NOMO-1 treated with DMSO at 0.1 percent for 48 hours (cell line): ENCODE results near the gene TPRX2.
"Not testable (repeated sequence)": the region's sequence is repeated elsewhere in the genome, so short reads cannot be mapped to it uniquely, and the experiment has no call there.

Experiments
- DNase-seq: peaks from one replicate; lab custom pipeline; 2025; ENCODE audit not compliant: unreplicated experiment; lab: John Stamatoyannopoulos, UW

Gene TPRX2

DNA sequence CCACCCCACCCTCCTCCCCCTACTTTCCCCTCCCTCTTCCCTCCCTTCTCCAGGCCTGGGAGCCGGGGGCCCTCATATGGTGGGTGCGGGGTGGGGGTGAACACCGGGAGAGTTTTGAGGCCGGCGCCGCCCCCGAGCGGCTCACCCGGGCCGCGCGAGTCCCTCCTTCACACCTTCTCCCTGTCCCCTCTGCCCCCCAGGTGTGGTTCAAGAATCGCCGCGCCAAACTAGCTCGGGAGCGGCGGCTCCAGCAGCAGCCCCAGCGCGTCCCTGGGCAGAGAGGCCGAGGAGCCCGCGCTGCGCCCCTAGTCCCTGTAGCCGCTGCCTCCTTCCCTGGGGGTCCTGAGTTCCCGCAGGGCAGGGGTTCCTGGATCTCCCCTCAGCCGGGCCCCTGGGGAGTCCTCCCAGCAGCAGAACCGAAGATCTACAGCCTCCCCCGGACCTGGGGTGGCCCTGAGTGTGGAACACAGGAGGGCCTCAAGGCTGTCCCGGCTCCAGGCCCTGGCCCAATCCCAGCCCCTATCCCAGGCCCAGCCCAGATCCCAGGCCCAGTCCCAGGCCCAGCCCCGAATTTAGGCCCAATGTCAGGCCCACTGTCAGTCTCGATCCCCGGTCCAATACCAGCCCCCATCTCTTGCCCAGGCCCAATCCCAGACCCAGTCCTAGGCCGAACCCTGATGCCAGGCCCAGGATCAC, 1.7 kb downstream of the TPRX2 start:
- no peak for DNase-seq

DNA sequence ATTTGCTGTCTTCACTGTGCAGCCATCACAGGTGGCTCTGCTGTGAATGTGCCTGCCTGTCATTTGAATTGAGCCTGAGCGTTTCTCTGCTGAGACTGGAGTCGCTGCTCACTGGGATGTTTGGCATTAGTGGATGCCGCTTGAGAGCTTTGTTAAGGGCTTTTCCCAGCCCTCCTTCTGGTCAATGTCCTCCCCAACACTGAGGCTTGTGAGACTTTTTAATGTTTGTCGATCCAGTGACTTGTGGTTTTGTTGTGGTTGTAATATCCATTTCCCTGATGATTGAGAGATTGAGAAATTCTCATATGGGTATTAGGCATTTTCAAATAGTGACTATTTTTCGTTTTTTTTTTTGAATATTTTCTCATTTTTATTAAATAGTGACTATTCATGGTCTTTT, 2.6 kb downstream of the TPRX2 start:
- no peak for DNase-seq

DNA sequence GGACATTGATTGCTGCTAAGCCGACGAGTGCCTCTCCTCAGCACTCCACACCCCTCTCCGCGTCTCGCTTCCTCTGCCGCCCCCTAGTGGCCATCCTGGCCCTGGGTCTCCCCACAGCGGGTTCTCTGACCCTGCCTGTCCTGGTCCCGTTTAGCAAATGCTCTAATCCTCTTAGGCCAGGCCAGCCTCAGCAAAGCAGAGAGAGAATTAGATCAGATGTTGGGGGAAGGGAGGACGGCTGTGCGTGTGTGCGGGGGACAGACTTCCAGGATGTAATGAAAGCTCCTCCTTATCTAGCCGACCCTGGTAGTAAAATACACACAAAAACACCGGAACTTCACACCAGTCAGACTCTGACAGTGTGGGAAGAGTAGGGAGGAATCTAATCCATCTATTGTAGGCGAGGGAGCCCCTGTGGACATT, 4.5 kb downstream of the TPRX2 start:
- peak; percentile 51 for DNase-seq

DNA sequence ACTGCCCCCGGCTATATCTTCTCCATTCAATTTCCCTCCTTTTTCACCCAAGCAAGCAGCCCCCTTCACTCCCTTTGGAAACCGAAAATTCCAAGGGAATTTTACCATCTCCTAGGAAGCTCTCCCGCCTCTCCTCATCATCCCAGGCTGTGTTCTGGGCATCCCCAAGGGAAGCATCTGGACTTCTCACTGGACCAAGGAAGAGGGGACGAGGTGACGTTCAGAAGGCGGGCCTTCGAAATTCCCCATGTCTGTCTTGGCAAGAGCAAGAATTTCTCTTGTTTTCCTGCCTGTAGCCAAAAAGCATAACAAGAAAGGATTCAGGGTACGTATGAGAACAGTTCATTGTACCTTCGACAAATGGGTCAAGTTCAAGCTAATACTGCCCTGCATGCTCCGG, 6.1 kb downstream of the TPRX2 start:
- DNase-seq = no peak

DNA sequence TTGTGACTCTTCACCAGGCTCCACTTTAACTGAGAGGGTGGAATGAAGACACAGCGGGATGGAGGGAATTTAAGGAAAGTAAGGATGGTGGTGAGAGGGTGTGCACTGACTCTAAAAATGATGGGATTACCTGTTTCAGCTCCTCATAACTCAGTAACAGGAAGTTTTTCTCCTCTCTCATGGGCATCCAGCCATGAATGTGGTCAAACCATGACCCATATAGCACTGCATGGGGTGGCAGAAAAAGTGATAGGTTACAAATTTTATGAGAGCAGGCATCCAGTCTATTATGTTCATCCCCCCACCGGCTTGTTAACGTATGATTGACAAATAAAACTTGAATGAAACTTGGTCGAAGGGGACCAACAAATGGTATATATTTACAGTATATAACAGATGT, 19.9 kb downstream of the TPRX2 start:
- DNase-seq = no peak

DNA sequence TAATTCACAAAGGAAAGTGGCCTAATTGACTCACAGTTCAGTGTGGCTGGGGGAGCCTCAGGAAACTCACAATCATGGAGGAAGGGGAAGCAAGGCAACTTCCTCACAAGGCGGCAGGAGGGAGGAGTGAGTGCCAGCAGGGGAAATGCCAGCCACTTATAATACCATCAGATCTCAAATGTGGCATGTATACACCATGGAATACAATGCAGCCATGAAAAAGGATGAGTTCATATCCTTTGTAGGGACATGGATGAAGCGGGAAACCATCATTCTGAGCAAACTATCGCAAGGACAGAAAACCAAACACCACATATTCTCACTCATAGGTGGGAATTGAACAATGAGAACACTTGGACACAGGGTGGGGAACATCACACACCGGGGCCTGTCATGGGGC, 20.4 kb downstream of the TPRX2 start:
- DNase-seq = not testable (repeated sequence)

DNA sequence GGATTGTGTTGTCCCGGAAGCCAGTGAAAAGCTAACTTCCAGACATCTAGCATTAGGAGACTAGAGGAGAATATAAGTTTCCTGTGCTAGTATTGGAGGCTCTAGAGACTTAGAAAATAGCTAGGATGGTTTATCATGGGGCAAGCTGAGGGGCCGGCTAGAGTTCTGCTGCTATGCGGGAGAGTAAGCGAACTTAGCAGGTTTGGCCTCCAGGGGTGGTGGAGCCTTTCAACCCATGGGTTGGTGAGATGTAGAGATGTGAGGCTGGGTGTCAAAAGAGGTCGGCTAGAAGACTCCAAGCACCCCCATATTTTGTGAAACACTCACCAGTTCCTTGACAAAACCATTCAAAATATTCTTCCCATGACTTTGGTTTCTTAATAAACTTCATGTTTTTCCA, 22.7 kb downstream of the TPRX2 start:
- no peak for DNase-seq

DNA sequence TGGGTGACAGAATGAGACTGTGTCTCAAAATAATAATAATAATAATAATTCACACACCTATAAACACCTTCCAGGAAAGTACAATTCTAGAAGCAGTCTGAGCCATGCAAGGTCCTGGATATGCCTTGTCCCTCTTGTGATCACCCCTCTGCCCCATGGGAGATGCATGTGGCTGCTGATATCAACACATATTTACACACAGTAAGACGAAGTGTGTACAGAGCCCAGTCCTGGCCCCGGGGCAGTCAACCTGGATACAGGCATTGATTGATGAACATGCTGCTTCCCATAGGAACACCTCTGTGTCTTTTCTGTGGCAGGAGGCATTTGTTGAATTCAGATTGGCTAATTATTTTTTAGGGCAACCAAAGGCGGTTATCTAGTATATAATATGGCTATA, 23.9 kb downstream of the TPRX2 start:
- DNase-seq = no peak

DNA sequence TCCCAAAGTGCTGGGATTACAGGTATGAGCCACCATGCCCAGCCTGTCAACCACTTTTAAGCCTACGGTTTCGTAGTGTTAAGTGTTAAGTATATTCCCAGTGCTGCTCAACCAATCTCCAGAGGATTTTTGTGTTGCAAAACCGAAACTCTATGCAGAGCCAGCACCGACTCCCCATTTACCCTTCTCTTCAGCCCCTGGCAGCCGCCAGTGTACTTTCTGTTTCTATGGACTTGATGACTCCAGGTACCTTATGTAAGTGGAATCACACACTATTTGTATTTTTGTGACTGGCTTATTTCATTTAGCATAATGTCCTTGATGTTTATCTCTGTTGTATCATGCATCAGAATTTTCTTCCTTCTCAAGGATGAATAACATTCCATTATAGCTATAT, 26.0 kb downstream of the TPRX2 start:
- DNase-seq = no peak

DNA sequence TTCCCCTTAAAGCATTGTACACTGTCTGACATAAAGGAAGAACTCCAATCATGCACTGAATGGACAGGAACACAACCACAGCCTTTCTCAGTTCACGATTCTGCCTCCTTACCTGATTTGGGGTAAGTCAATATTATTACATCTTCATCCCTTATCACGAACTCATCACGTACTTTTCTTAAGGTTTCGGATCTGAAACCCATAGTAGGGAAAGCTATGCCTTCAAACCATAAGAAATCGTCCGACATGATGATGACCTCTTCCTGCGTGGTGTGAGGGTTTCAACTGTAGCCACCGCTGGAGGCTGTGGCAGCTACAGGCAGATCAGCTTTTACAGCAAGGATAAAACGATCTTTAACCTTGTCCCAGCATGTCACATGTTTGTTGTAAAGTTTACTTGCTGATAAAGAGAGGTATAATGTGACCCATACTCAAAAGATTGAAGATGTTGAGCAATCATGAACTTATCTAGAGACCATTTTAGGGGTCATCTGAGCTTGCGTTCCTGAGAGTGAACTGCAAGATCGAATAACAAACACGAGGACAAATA, 27.1 kb downstream of the TPRX2 start, which contains the start of gene SULT2A1:
TSS of gene SULT2A1 (minus strand) at position 306 of the 550 bp plus-strand sequence. CDS start at position 248, 58 bp downstream.
- DNase-seq = no peak

DNA sequence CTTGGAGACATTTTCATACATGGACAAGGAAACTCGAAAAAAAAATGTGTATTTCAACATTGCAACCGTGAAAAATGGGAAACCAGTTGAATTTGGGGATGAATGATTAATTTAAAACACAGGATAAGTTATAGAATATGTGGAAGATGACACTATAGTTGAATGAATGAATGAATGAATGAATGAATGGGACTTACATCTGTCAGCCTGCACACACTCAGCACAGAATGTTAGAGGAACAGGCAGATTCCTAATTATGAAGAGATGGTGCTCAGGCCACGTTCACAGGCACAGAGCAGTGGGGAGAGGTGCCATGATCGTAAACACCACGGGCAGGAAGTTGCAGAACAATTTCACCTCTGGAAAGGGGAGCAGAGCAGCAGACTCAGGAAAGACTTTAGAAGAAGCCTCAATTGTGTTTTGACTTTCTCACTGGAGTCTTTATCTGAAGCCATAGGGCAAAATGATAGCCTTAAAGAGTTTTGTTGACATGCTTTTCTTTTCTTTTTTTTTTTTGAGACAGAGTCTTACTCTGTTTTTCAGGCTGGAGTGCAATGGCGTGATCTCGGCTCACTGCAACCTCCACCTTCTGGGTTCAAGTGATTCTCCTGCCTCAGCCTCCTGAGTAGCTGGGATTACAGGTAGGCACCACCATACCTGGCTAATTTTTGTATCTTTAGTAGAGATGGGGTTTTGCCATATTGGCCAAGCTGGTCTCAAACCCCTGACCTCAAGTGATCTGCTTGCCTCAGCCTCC, 32.0 kb downstream of the TPRX2 start:
- no peak for DNase-seq

DNA sequence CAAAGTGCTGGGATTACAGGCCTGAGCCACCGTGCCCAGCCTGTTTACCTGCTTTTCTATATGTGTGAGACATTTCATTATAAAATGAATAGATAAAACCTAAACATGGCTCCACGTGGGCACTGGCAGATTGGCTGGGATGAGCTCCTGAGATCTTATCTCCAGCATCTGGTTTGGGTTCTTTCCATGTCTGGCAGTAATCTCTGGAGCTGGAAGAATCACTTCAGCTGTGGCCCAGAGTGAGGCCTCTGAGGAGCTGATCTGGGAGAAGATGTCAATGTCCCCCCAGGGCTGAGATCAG, 32.5 kb downstream of the TPRX2 start:
- DNase-seq = no peak

DNA sequence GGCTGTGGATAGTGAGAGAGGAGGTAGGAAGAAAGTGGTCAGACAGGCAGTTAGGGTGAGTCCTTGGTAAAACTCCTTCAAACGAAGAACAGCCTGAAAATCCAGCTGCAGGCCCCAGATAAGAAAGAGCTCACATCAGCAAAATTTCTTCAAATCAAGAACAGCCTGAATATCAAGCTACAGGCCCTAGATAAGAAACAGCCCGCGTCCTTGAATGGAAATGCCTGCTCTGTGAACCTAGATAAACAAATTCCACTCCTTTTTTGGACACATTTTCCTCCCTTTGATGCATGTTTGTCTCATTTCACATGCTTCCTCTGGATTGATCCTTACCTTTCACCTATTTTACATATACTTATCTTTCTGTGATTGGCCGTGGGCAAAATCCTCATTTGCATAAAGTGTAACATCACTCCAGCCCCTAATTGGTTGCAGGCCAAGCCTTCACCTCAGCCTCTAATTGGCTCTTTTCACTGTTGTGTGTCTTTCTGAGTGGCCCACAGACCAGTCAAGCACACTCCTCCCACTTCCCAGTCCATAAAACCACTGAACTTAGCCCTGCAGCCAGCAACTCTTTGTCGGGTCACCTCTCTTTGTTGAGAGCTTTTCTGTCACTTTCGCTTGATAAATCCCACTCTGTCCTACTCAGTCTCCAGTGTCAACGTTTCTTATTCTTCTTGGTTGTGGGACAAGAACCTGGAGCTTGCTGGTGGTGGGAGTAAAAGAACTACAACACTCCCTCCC, 33.1 kb downstream of the TPRX2 start:
- DNase-seq = no peak

DNA sequence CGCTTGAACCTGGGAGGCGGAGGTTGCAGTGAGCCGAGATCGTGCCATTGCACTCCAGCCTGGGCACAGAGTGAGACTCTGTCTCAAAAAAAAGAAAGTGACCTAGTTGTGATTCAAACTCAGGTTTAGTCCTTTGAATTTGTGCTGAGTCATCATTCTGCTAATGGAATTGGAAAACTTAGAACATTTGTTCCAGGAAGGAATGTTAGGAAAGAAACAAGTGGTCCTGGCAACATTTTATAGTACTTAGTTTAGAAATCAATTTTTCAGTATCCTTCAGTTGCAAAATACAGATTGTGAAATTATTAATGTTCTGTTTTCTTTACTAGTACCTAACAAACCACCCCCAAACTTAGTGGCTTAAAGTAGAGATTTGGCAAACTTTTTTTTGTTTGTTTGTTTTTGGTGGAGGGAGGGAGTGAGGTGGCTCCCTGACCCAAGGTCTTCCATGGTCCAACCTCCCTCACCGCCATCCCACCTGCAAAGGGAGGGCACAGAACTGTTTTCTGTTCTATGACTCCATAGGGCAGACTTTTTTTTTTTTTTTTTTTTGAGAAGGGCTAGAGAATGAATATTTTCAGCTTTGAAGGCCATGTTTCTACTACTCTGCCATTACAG, 36.2 kb downstream of the TPRX2 start:
- no peak for DNase-seq

DNA sequence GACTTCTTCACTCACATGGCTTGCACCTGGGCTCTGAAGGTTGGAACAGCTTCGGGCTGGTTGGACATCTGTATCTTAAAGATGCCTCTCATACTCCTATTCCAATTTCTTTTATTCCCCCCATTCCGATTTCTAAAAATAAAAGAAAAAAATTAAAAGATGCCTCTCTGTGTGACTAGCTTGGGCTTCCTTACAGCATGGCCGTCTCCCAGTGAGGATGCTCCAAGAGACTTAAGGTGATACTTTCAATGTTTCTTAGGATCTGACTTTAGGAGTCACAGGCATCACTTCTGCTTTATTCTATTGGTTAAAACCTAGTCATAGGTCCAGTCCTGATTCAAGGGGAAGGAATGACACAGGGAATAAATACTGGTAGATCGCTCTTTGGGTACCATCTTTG, 37.0 kb downstream of the TPRX2 start:
- no peak for DNase-seq

DNA sequence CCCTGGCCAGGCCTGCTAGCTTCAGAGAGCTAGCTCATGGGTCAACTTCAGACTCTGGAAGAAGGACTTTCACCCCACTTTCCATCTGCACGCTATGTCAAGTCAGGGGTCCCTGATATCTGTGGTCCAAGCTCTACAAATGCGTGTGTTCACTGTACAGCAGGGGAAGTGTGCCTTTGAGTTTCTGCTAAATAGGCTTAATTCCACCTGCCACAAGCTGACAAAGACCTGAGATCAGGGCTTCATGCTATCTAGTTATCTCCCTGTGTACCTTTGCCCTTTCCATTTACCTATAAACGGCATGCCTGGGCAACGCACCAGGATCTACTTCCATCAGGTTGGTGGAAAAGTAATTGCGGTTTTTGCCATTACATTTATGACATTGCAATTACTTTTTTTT, 37.7 kb downstream of the TPRX2 start:
- DNase-seq = no peak

DNA sequence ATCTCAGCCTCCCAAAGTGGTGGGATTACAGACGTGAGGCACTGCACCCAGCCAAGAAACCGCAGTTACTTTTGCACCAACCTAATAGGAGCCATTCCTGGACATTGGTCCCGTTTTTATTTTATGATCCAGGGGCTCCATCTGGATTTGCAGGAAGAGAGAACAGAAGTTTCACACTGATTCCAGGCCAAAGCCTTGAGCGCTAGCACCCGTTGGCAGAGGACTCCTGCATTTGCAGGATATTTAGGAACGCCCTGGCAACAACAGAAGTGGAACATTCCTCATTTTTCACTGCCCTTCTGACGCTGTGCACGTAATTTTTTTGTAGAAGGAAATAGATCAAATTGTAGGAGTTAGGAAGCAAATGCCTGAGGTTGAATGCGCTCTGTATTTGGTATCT, 38.8 kb downstream of the TPRX2 start:
- DNase-seq = no peak

DNA sequence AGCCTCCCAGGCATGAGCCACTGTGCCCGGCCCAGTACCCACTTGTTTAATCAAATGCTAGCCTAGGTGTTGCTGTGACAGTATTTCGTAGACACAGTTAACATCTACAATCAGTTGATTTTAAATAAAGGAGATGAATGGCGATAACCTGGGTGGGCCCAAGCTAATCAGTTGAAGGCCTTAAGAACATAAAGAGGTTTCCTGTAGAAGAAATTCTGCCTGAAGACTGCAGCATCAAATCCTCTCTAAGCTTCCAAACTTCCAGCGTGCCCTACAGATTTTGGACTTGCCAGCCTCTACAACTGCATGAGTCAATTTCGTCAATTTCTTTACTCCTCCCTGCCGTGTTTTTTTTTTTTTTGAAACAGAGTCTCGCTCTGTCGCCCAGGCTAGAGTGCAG, 40.3 kb downstream of the TPRX2 start:
- no peak for DNase-seq

DNA sequence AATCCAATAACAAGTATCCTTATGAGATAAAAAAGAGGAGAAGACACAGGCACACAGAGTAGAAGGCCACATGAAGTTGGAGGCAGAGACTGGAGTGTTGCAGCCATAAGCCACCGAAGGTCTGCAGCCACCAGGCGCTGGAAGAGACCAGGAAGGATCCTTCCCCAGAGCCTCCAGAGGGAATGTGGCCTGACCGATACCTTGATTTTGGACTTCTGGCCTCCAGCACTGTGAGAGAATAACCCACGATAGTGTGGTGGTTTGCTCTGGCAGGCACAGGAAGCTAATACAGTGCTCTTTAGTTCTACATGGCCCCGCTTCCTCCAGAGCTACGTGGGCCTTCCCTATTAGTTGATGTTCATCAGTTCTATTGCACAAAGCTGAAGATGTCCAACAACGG, 42.3 kb downstream of the TPRX2 start:
- DNase-seq = no peak

DNA sequence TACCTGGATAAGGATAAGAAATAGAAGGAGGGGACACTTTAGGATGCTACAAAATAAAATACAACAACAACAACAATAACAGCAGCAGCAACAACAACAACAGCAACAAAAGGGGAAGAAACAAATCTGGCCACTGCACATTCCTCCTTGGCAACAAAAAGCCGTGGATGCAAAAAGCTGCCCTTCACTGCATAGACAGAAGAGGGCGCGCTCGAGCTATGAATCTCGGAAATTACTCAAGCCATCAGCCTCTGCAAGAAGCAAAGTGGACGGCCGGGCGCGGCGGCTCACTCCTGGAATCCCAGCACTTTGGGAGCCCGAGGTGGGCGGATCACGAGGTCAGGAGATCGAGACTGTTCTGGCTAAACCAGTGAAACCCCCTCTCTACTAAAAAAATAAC, 50.3 kb downstream of the TPRX2 start:
- DNase-seq = not testable (repeated sequence)

DNA sequence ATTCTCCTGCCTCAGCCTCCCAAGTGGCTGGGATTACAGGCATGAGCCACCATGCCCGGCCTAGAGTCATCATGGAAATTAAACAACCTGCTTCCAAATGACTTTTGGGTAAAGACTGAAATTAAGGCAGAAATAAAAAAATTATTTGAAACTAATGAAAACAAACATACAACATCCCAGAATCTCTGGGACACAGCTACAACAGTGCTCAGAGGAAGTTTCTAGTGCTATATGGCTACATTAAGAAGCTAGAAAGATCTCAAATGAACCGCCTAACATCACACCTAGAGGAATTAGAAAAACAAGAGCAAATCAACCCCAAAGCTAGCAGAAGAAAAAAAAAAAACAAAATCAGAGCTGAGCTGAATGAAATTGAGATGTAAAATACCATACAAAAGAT, 51.2 kb downstream of the TPRX2 start:
- DNase-seq = not testable (repeated sequence)
